HL-60/S4 treated with phorbol 12-myristate 13-acetate at 8.2 ng/mL for 4 days and 3 days (cell line): Measurements from ENCODE around the gene B4GALNT4.
"Not testable (repeated sequence)": the region's sequence is repeated elsewhere in the genome, so short reads cannot be mapped to it uniquely, and the experiment has no call there.

Experiments
- in situ Hi-C: fragments of 300-500 bp; cut with MboI; formaldehyde crosslinking; loops from 2 replicates; pipeline ENCODE4 v1.15.0; 2022; ENCODE audit warnings: low sequenced_read_pairs

Gene B4GALNT4

DNA sequence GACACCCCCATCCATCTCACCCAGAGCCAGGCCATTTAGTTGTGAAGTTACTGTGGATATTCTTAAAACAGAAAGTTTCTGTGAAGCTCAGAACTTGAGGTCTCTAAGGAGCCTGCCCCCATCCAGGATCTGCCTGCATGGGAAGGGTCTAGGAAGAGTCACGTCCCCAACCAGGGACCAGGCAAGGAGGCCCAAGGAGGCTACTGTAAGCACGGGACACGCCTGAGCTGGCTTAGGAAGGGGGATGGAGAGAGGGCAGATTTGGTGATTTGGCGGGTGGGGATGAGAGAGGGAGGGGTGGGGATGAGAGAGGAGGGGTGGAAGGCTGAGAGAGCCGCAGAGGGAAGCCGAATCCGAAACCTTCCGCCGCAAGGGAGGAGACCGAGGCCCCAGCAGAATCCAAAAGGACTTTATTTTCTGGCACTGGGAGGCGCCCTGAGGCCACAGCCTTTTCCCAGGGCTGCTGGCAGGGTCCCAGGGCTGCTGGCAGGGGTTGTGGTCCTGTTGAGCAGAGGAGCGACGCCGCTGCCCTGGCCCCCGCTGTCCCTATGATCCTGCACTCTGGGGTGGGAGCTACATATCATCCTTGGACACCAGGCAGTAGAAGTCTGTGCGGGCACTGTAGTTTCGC, 36.1 kb downstream of the B4GALNT4 start:
- in situ Hi-C loops, result no loop called here

DNA sequence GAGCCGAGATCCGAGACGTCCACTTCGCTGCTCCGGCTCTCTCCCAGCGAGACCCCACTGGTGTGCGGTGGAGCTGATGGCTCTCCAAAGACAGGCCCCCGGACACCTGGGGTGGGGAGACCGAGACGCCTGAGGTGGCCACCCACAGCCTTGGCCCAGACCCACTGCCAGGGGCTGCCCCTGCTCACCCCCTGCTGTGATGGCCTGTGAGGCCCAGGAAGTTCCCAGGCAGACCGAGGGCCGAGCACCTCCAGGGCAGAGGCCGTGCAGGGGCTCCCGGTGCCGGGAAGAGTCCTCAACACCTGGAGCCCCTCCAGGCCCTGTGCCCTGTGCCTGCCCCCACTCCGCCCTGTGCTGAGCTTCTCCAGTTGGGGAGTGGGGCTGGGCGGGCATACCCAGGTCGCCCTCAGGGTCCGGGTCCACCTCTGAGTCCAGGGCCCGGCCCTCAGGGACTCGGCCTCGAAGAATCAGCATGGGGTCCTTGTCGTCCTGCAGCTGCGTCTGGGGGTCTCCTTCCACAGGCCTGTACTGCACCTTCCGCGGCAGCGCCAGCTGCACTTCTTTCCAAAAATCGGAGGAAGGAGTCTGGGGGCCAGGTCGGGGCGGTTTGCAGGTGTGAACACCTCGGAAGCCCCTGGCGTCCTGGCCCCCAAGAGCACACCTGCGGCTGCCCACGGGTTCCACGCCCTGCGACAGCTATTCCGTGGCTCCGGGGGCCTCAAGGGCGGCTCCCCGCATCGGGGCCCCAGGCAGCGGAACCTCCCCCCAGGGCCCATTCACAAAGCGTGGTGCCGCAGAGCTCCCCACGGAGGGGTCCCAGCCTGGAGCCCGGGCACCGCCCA, 36.9 kb downstream of the B4GALNT4 start:
- in situ Hi-C loops, result no loop called here

DNA sequence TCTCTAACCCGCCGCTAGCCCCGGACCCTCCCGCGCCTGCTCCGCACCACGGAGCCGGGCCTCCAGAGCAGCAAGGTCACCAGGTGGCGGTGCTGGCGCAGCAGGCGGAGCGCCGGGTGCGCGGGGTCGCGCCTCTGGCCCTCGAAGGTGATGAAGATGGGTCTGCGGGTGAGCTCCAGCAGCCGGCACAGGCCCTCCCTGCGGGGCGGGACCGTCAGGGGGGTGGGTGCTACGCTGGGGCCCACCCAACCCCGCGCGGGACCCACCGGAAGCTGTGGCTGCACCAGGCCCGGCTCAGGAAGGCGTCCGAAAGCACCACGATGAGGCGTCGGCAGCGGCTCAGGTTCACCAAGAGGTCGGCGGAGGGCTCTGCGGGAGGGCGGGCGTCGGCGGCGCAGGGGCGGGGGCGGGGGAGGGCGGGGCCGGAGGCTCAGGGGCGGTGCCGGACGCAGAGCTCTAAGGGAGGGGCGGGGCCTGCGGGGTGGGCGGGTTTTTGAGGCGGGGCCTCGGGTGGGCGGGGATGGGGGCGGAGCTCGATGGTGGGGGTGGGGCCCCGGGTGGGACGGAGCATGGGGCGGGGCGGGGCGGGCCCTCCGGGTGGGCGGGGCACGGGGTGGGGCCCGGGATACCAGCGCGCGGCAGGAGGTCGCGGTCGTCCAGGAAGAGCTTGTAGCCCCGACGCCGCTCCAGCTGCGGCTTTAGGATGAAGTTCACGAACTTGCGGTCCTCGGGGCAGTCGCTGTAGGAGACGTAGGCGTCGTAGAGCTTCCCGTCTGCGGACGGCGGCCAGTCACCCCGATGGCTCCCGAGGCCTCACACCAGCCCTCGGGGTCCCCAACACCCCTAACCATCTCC, 37.7 kb downstream of the B4GALNT4 start:
- in situ Hi-C loops, result no loop called here

DNA sequence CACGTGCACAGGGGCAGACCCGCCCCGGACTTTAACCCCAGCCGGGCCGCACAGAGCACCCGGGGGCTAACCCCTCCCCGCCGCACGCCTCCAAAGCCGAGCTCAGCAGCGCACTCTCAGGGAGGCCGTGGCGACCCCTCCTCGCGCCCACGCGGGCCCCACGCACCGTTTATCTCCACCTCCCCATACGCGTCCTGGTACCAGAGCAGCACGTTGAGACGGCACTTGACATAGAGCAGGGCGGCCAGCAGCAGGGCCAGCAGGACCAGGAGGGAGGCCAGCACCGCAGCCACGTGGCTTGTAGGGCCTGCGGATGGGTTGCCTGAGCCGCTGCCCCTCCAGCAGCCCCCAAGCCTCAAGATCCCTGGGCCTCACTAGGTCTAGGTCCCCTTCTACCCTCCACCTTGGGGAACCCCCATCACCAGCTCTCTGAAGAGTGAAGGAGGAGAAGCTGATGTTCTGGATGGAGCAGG, 38.4 kb downstream of the B4GALNT4 start:
- in situ Hi-C loops, result no loop called here

DNA sequence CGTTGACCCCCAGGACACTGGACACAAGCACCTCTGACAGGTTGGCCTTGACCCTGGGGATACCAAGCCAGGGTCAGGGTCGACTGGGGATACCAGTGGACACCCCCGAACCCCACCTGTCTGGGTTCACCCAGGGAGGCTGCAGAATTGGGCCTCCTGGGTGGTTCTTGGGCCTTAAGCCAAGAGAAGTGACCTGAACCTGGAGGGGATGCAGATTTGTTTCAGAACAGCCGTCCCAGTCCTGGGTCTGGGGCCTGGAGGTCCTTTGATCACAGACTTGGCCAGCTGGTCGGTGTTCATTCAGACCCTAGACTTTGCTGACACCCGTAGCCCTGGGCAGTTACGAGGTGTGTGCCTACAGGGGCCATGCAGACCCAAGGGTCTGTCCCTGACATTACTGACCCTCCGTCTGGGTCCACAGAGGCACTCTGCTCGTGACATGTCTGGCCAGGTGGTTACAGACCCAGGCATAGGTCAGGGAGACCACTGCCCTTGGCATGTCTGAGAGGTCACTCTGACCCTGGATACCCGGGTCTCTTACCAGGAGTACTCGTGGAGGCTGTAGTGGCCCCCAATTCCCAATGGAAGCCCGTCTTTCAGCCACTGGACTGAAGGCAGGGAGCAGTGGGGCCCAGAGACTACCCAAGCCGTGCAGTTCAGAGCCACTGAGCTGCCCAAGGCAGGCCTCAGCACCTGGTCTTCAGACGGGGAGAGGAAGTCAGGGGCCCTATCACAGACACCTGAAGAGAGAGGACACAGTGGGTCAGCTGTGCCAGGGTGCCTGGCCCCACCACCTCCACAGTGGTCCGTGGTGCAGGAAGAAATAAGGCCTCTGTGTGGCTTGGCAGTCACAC, 39.1 kb downstream of the B4GALNT4 start:
- in situ Hi-C loops, result no loop called here

DNA sequence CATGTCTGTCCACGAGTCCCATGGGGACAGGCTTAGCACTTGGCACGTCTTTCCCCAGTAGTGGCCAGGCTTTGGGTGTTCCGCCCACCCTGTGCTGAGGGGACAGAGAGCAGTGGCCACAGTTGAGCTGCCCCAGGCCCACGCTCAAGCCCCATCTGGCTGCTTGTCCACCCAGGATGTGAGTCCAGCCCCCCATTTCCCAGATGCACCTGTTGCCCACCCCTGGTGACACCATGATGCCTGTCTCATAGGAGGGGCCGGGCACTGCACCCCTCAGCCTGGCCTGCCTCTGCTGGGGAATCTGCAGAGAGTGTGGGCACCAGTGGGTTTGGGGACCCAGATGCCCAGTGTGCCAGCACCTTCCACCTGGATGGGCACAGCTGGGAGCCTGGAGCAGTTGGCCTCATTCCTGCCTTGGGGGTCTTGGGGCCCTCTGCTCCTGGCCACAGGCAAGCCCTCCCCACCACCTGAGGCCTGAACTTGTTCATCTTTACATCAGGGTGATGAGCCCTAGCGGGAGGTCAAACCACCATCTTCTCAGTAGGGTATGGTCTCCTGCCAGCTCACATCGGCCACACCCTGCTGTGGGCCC, 39.8 kb downstream of the B4GALNT4 start:
- in situ Hi-C loops, result no loop called here

DNA sequence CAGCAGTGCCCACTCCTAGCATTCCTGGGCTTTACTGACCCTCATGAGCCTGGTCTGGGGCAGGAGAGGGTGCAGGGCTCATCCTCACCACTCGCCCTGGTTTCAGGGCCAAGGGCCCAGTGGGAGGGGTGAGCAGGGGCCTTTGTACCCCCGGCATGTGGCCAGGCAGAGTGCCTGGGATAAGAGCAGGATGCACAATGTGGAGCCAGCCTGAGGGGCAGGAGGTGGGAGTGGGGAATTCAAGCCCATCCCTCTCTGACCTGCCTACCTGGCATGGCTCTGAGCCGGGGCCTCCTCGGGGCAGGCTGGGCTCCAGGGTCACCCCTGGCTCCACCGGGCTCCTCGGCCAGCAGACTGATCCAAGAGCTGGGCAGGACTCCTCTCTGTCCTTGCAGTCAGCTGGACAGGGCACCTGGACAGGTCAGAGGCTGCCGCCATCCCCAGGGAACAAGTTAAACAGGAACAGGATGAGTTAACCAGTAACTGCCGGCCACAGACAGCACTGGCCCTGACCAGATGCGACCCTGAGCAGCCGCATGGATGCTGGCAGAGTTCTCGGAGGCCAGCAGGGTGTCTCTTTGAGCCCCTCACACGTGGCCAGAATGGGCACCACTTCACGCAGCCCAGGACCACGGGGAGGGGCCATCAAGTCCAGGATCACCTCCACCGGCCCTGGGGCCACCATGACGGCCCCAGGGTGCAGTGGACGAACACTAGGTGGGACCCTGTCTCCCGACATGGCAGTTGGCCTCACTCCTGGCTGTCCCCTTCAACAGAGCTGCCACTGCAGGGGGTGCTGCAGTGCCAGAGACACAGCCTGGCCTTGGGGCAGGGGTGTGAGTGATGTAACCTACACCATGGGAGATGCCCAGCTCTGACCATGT, 40.5 kb downstream of the B4GALNT4 start:
- in situ Hi-C loops, result no loop called here

DNA sequence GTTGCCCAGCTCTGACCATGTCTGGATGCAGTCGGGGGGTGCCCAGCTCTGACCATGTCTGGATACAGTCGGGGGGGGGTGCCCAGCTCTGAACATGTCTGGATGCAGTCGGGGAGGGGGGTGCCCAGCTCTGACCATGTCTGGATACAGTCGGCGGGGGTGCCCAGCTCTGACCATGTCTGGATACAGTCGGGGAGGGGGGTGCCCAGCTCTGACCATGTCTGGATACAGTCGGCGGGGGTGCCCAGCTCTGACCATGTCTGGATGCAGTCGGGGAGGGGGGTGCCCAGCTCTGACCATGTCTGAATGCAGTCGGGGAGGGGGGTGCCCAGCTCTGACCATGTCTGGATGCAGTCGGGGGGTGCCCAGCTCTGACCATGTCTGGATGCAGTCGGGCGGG, 41.4 kb downstream of the B4GALNT4 start:
- in situ Hi-C loops, result not testable (repeated sequence)

DNA sequence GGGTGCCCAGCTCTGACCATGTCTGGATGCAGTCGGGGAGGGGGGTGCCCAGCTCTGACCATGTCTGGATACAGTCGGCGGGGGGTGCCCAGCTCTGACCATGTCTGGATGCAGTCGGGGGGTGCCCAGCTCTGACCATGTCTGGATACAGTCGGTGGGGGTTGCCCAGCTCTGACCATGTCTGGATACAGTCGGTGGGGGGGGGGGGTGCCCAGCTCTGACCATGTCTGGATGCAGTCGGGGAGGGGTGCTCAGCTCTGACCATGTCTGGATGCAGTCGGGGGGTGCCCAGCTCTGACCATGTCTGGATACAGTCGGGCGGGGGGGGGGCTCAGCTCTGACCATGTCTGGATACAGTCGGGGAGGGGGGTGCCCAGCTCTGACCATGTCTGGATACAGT, 42.2 kb downstream of the B4GALNT4 start:
- in situ Hi-C loops, result not testable (repeated sequence)

DNA sequence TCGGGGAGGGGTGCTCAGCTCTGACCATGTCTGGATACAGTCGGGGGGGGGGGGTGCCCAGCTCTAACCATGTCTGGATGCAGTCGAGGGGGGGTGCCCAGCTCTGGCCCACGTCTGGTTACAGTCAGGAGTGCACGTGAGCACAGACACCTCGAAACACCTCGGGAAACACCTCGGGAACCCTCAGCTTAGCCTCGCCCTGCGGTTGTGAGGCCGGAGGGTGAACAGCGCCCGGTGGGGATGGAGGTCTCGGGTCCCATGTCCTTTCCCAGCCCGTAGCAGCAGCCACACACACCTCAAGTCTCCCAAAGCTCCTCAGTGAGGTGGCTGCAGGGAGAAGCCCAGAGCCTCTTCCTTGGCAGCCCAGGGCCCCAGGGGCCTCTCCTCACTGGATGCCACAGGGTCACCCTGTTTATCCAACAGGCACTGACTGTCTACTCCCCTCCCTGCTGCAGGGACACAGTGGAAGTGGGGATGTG, 43.4 kb downstream of the B4GALNT4 start:
- in situ Hi-C loops, result no loop called here

DNA sequence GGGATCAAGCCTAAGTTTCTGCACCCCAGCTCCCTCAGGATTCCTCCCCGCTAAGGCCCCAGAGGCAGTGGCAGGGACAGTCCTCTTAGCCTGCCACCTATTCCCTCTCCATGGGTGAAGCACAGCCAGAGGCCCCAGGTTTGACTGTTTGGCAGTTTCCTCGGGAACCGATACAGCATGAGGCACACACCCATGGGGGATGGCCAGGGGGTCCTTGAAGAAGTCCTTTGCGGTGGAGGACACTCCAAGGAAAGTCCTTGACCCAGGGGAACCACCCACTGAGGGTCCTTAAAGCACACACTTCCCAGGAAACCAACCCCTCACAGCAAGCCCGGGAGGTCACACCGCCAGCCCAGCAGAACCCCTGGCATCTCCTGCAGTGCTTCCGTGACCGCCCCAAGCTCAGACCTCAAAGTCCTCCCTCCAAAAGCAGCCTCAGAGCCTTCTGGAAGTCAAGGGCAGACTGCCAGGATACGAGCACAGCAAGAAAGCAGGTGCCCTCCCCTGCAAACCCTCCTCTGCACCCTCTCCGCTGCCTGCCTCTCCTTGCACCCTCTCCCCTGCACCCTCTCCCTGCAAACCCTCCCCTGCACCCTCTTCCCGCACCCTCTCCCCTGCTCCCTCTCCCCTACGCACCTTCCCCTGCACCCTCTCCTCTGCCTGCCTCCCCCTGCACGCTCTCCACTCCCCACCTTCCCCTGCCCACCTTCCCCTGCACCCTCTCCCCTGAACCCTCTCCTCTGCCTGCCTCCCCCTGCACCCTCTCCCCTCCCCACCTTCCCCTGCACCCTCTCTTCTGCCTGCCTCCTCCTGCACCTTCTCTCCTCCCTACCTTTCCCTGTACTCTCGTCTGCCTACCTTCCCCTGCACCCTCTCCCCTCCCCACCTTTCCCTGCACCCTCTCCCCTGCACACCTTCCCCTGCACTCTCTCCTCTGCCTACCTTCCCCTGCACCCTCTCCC, 44.1 kb downstream of the B4GALNT4 start:
- in situ Hi-C loops, result no loop called here

DNA sequence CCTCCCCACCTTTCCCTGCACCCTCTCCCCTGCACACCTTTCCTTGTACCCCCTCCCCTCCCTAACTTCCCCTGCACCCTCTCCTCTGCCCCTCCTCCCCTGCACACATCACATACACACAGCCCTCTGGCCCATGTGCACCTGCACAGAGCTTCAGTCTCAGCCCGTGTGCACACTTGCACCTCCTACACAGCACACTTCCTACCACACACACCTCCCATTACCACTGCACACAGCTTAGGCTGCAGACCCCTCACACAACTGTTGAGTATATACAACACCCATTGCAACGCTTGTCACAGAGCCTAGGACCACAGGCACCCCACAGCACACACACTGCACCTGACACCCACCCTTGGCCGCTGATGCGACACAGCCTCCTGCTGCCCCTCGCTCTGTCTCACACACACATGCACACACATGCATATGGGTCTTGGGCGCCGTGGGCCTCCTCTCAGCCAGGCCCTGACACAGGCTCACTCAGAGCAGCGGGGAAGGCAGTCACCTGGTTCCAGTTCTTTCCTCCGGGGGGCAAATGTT, 45.1 kb downstream of the B4GALNT4 start:
- in situ Hi-C loops, result no loop called here

DNA sequence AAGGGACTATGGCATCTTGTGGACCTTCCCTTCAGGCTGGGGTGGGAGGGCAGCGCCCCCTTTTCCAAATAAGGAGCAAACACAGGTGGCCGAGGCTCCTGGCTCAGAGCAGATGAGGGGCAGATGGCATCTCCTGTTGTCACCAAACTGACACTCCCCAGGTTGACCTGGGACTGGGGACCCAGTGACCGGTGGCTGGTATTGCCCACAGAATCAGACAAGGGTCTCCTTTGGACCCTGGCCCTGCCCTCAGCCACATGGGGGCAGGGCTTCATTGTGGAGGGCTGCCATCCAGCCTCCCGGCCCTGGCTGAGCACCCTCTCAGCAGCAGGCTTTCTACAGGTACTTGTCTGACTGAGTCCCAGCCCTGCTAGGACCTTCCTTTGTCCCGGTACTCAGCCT, 46.3 kb downstream of the B4GALNT4 start:
- in situ Hi-C loops, result no loop called here

DNA sequence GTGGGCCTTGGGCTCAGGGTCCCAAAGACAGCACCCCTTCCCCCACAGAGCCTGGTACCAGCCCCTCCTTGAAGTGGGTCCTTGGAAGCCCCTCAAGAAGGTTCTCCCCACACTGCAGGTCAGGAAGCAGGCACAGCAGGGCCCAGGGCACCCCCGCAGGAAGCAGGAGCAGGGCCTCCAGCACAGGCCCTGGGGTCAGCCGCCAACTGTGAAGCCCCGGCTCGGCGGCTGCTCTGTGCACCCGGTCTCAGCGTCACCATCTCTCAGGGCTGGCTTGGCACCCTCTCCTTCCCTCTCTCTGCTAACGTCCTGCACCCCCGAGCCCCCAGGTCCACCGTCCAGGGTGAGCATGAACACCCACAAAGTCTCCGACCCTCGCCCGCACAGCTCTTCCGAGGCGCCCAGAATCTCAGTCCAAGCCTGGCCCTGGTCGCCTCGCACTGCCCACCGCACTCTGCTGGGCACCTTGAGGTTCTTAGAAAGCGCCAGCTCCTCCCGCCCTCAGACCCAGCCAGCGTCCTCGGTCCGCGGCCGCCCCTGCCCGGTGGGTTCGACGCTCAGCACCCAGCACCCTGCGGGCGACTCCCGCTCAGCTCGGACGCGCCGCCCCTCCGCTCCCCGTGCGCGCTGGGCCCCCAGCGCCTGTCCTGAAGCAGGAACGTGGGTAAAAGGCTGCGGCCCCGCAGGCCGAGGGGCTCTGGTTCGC, 46.9 kb downstream of the B4GALNT4 start:
- in situ Hi-C loops, result no loop called here

DNA sequence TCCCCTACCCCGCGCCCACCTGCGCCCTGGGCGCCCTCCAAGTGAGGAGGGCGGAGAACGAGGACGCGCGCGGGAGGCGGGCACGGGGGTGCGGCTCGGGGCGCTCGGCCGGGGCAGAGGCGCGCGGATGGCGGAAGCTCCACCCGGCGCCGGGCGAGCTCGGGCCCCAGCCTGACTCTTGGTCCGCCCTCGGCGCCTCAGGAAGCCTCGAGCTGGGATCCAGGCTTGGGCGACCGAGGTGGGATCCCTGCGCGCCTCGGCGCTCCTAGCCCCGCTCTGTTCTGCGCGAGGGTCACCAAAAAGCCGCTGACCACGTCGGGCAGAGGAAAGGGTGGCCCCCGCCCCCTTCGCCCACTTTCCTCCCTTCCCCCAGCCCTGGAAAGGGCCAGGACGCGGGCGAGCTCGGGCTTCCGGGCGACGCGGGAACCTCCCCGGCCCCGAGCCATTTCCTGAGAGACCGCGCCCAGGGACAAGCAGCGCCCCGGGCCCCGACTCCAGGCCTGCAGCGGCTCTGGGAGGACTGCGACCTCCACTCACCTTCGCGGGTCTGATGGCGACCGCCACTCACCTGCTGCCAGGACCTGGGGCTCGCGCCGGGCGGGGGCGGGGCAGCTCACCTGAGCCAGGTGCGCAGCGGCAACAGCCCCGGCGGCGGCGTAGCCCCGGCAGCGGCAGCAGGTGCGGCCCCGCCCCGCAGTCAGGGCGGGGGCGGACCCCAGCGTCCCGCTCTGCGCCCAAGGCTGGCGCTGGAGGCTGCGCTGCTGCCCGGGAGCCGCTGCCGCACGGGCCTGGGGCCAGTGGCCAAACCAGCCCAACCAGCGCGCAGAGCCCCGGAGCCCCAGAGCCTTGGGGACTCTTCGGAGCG, 47.7 kb downstream of the B4GALNT4 start:
- in situ Hi-C loops, result no loop called here
